HL-60/S4 treated with retinoic acid at 250 ng/mL for 4 days and 3 days (cell line): ENCODE data around the gene TNFSF9.

Source experiments
- in situ Hi-C: fragments of 300-500 bp; cut with MboI; formaldehyde crosslinking; loops from 2 replicates; pipeline ENCODE4 v1.7.0; 2022; ENCODE audit warnings: low sequenced_read_pairs

The TNFSF9 gene

GRCh38 chr19:6530386-6531162 is at the start of gene TNFSF9:
TNFSF9 (plus strand) TSS chr19:6531026; CDS start chr19:6531037, 11 bp downstream.
- in situ Hi-C loops = no loop called here

GRCh38 chr19:6481541-6482342 is 49.1 kb upstream of the TNFSF9 start, which contains the start of gene DENND1C:
DENND1C (minus strand) TSS chr19:6481787; CDS start chr19:6481695, 92 bp downstream.
- in situ Hi-C loops = no loop called here

GRCh38 chr19:6482343-6482686 is 48.5 kb upstream of the TNFSF9 start:
- in situ Hi-C loops = no loop called here

GRCh38 chr19:6483235-6483634 is 47.6 kb upstream of the TNFSF9 start:
- in situ Hi-C loops = no loop called here

- in situ Hi-C loops = no loop called here
Measured at GRCh38 chr19:6484230-6484629, 46.6 kb upstream of the TNFSF9 start.

GRCh38 chr19:6484831-6485230 is 46.0 kb upstream of the TNFSF9 start:
- in situ Hi-C loops = no loop called here

GRCh38 chr19:6489278-6490061 is 41.4 kb upstream of the TNFSF9 start:
- in situ Hi-C loops = no loop called here

- in situ Hi-C loops = no loop called here
Measured at GRCh38 chr19:6490134-6490533, 40.7 kb upstream of the TNFSF9 start.

GRCh38 chr19:6491802-6492592 is 38.8 kb upstream of the TNFSF9 start:
- in situ Hi-C loops = no loop called here

- in situ Hi-C loops = no loop called here
Measured at GRCh38 chr19:6494438-6495036, 36.3 kb upstream of the TNFSF9 start.

GRCh38 chr19:6495947-6496346 is 34.9 kb upstream of the TNFSF9 start:
- in situ Hi-C loops = no loop called here

- in situ Hi-C loops = no loop called here
Measured at GRCh38 chr19:6498294-6499036, 32.4 kb upstream of the TNFSF9 start.

- in situ Hi-C loops = no loop called here
Measured at GRCh38 chr19:6499052-6499790, 31.6 kb upstream of the TNFSF9 start.

GRCh38 chr19:6500837-6501739 is 29.7 kb upstream of the TNFSF9 start:
- in situ Hi-C loops = no loop called here

- in situ Hi-C loops = no loop called here
Measured at GRCh38 chr19:6501740-6502648, 28.8 kb upstream of the TNFSF9 start, which contains the start of gene TUBB4A. TUBB4A (minus strand) TSS chr19:6502309; CDS start chr19:6502212, 97 bp downstream.

- in situ Hi-C loops = no loop called here
Measured at GRCh38 chr19:6503407-6504201, 27.2 kb upstream of the TNFSF9 start.
